Body of pancreas (tissue), 4 donors: Measurements from ENCODE around the gene PHF21A.

Experiments
- POLR2A ChIP-seq, 3 donors: fragments of 450-650 bp; IDR thresholded peaks; one replicate each; pipeline ENCODE4 v1.6.1; 2016; ENCODE audit warnings: antibody characterized with exemption in 3 of 3, mild to moderate bottlenecking in 2 of 3
- TF ChIP-seq, protein P1 (sequence below), 7 experiments: fragments of 450-650 bp in 4 of 7; fragments of 200-600 bp in 3 of 7; sonication (generic) in 3 of 7; IDR thresholded peaks; one replicate each; pipeline ENCODE4 v1.5.1; 2016 to 2019; ENCODE audit warnings: antibody characterized with exemption in 7 of 7

DNA sequence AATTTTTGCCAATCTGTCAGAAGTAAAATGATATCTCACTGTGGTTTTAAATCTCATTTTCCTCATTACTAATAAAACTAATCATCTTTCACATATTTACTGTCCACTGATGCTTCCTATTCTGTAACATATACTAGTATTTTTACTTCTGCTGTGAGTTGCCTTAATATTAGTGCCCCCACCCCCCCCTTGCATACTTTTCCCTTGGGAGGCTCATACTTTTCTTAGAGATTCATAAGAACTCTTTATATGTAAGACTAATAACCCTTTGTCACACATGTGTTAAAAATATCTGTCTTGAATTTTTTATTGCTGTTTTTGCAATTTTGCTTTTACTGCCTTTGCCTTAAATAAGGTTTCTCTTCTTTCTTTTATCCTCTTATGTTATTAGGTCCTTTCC is 87.2 kb downstream of the PHF21A start:
- TF ChIP-seq POLR2A (IDR thresholded peaks at IDR 0.05): no peak
- TF ChIP-seq, protein P1, sequence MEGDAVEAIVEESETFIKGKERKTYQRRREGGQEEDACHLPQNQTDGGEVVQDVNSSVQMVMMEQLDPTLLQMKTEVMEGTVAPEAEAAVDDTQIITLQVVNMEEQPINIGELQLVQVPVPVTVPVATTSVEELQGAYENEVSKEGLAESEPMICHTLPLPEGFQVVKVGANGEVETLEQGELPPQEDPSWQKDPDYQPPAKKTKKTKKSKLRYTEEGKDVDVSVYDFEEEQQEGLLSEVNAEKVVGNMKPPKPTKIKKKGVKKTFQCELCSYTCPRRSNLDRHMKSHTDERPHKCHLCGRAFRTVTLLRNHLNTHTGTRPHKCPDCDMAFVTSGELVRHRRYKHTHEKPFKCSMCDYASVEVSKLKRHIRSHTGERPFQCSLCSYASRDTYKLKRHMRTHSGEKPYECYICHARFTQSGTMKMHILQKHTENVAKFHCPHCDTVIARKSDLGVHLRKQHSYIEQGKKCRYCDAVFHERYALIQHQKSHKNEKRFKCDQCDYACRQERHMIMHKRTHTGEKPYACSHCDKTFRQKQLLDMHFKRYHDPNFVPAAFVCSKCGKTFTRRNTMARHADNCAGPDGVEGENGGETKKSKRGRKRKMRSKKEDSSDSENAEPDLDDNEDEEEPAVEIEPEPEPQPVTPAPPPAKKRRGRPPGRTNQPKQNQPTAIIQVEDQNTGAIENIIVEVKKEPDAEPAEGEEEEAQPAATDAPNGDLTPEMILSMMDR (IDR thresholded peaks at IDR 0.05): no peak
